HG03060 (cell line): Measurements from ENCODE around the gene SEC14L1.
"Not testable (repeated sequence)": the region's sequence is repeated elsewhere in the genome, so short reads cannot be mapped to it uniquely, and the experiment has no call there.

Experiments used
- ATAC-seq: cut with Tn5 transposase; IDR thresholded peaks from one replicate; pipeline ENCODE4 v1.9.1; 2021; ENCODE audit warnings: low read depth, moderate number of reproducible peaks; ENCODE audit not compliant: unreplicated experiment

Gene SEC14L1

GRCh38 chr17:77254951-77255825, 114.4 kb downstream of the SEC14L1 start:
- ATAC-seq, result no peak

GRCh38 chr17:77255970-77256369, 115.2 kb downstream of the SEC14L1 start:
- not testable (repeated sequence) for ATAC-seq

- no peak for ATAC-seq
These were observed 115.9 kb downstream of the SEC14L1 start for GRCh38 chr17:77256710-77257109.

- no peak for ATAC-seq
These were observed 116.4 kb downstream of the SEC14L1 start for GRCh38 chr17:77257169-77257568.

GRCh38 chr17:77257596-77258458, 117.1 kb downstream of the SEC14L1 start:
- no peak for ATAC-seq

GRCh38 chr17:77258638-77259037, 117.9 kb downstream of the SEC14L1 start:
- ATAC-seq, result no peak

- no peak for ATAC-seq
These were observed 124.0 kb downstream of the SEC14L1 start for GRCh38 chr17:77264617-77265230.

GRCh38 chr17:77266213-77266612, 125.4 kb downstream of the SEC14L1 start:
- ATAC-seq, result no peak
